ENCODE results near the gene NR5A2.

GRCh38 chr1:200150721-200151120, 123.2 kb downstream of the NR5A2 start:
- TF ChIP-seq CTCF (IDR thresholded peaks at IDR 0.05; ENCODE audit: poor library complexity): no peak
- no peak for TF ChIP-seq EZH2 (IDR thresholded peaks at IDR 0.05; ENCODE audit: borderline replicate concordance)

Data from hepatocyte (in vitro differentiated cells).